GM18867 (cell line): ENCODE measurements around the gene LCLAT1.
"Not testable (repeated sequence)": the region's sequence is repeated elsewhere in the genome, so short reads cannot be mapped to it uniquely, and the experiment has no call there.

Experiments used
- ATAC-seq: cut with Tn5 transposase; IDR thresholded peaks from one replicate; pipeline ENCODE4 v1.9.1; 2021; ENCODE audit warnings: mild to moderate bottlenecking, moderate library complexity; ENCODE audit not compliant: unreplicated experiment

The LCLAT1 gene

DNA sequence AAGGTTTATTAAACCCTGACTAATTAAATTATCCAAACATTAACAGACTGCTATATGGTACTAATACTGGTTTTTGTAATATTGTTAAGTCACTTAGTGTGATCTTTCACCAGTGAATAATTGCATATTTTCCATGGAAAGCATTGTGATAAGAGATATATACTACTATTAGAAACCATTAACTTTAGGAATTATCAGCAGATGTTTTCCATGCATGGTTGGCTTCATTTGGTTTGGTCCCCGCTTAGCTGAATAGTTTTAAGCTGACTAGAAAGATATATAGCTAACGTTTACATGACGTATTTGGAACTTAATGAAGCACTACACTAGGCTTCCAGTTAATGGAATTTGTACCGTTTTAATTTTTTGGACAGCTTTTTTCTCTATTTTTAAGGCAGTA lies 37.9 kb downstream of the LCLAT1 start:
- no peak for ATAC-seq

- ATAC-seq: no peak
Observed at GRCh38 chr2:30486655-30487054, 39.6 kb downstream of the LCLAT1 start.

GRCh38 chr2:30487603-30488002 lies 40.6 kb downstream of the LCLAT1 start:
- no peak for ATAC-seq

- no peak for ATAC-seq
Observed at GRCh38 chr2:30488012-30488659, 41.1 kb downstream of the LCLAT1 start.

DNA sequence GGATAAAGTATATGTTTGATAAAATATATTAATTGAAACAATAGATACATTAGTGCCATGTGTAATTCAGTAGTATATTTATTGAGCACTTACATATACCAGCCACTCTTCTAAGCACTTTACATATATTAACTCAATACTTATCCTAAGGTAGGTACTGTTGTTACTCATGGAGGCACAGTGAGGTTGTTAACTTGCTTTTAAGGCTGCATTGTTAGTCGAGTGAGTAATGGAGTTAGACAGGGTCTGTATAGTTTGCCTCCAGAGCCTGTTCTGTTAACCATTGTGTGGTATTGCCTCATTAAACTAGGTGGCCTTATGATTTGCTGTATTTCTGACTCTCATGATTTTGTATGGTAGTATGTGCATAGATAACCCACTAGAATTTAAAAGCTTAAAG lies 44.2 kb downstream of the LCLAT1 start:
- no peak for ATAC-seq

DNA sequence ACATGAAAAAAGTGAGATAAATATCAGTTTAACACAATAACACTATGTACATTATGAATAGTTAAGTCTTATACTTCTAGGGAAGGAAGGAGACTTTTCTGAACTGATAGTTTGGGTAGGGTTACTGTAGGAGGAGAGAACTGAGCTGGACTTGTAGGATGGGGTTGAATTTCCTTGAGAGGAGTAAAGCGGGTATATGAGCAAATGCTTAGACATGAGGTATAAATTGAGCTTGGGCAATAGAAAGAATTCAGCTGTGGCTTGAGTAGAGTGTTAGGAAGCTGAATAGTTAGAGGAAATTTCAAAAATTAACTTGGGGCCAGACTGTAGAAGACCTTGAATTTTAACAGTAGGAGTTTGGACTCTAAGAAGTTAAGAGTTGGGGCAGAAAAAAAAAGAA lies 45.1 kb downstream of the LCLAT1 start:
- ATAC-seq: no peak

DNA sequence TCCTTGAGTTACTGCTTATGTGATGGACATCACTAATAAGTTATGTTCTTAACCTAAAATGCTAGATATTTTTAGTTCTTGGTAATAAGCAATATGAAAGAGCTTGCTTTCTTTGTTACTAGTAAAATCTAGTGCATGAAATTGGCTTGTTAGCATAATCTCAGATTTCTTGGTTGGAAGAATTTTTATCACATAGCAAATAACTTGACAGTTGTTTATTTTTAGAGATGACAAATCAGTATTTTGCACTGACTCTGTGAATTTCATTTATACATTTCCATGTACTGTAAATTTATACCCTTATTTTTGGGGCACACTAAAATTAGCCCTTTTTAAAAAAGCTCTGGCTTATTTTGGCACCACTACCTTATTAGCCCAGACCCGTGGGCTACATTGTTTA lies 45.6 kb downstream of the LCLAT1 start:
- ATAC-seq: no peak

- no peak for ATAC-seq
Observed at GRCh38 chr2:30493440-30493839, 46.4 kb downstream of the LCLAT1 start.

DNA sequence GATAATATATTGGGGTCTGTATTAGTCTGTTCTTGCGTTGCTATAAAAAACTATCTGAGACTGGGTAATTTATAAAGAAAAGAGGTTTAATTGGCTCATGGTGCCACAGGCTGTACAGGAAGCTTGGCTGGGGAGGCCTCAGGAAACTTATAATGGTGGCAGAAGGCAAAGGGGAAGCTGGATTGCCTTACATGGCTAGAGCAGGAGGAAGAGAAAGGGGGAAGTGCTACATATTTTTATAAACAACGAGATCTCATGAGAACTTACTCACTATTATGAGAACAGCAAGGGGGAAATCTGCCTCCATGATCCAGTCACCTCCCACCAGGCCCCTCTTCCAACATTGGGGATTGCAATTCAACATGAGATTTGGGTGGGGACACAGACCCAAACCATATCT lies 48.9 kb downstream of the LCLAT1 start:
- ATAC-seq: not testable (repeated sequence)

DNA sequence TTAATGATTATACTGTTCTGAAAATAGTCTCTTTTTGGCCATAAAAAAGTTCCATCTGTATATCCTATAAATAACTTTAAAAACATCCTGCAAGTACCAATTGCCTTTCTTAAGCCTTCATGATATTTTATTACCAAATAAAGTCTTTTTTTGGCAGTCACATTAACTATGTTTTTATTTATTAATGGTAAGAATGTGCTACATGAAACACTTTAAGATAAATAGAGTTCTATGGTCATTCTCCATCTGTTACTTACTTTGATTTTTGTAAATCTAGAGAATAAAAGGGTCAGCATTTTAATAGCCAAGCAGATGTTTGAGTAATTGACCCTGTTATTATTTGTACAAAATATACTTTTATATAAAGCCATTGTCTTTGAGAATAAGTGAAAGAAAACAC lies 52.6 kb downstream of the LCLAT1 start:
- ATAC-seq: no peak

- ATAC-seq: no peak
Observed at GRCh38 chr2:30500699-30501098, 53.7 kb downstream of the LCLAT1 start.

DNA sequence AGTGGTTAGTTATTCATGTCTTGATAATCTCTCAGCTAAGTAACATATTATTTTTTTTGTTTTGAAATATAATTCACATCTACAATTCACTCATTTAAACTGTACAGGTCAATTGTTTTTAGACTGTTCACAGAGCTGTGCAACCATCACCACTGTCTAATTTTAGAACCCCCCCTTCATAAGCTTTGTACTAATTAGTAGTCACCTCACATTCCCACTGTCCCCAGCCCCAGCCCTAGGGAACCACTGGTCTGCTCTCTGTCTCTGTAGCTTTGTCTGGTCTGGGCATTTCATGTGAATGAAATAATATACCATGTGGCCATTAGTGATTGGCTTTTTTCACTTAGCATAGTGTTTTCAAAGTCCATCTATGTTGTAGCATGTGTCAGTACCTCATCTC lies 55.3 kb downstream of the LCLAT1 start:
- ATAC-seq: no peak

- no peak for ATAC-seq
Observed at GRCh38 chr2:30503007-30503694, 56.1 kb downstream of the LCLAT1 start.

DNA sequence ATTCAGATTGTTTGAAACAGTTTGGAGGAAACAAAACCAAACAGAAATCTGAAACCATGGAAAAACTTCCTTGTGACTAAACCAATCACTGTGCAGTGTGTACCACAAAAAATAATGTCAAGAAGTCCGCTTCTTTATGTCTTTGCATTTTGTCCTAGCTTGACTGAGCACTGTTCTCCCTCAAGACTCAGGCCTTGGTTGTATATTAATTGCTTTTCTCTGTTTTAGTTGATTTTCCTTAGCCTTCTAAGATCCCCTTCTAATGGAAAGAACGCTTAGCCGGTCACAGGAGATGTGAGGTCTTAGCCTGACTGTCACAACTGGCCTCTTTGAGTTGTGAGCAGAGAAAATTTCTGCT lies 56.6 kb downstream of the LCLAT1 start:
- no peak for ATAC-seq

- no peak for ATAC-seq
Observed at GRCh38 chr2:30504731-30505130, 57.7 kb downstream of the LCLAT1 start.

- ATAC-seq: no peak
Observed at GRCh38 chr2:30505500-30506180, 58.6 kb downstream of the LCLAT1 start.

- not testable (repeated sequence) for ATAC-seq
Observed at GRCh38 chr2:30507460-30507859, 60.4 kb downstream of the LCLAT1 start.

- no peak for ATAC-seq
Observed at GRCh38 chr2:30509716-30510115, 62.7 kb downstream of the LCLAT1 start.

DNA sequence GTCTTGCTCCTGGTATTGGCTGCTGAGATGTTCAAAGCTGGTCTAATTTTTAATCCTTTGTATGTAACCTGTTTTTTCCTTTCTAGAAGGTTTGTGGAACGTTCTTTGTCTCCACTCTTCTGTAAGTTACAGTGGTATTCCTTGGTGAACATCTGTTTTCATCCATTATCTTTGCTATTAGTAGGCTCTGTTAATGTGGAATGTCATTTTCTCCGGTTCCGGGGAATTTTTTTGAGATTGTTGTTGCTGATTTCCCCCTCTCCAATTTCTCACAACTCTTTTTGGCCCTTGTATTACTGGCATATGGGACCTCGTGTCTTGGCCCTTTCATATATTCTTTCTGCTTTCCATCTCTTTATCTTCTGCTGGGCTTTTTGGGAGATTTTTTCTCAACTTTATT lies 63.4 kb downstream of the LCLAT1 start:
- no peak for ATAC-seq

GRCh38 chr2:30511122-30512083 lies 64.4 kb downstream of the LCLAT1 start:
- no peak for ATAC-seq

DNA sequence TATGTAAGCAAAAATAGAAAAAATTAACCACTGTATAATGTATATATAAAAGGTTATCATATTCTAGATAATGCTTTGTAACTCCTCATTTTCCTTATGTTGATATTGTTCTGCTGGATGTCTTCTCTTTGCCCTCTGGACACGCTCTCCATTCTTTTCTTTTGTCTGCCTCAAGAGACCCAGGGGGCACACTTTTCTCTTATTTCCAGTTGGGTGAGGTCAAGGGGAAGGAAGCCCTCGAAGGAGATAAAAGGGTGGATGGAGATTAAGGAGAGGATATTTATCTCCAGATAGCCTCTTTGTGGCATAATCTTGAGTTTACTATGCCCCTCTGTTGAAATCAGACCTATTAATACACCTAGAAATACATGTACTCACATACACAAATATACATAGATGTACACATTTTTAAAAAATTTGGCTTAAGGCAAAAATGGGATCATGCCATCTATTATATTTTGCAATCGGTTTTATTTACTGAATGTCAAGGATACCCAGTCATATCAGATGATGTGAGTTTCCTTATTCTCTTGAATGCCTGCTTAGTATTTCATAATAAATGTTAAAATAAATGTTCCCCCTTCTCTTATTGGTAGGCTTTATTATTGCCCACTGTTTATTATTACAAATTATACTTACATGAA lies 65.3 kb downstream of the LCLAT1 start:
- no peak for ATAC-seq
